ENCODE measurements around the gene IDH1. TPM values are rescaled to one million over a fixed set of nuclear protein-coding genes. Genes with fewer than 3 reads are reported as not detected.
"Not testable (repeated sequence)": the region's sequence is repeated elsewhere in the genome, so short reads cannot be mapped to it uniquely, and the experiment has no call there.

IDH1 gene
- total RNA-seq, result 17.7 TPM
- long read RNA-seq, transcript IDH1-205 (10 exons, 2,298 nt), result minor isoform, 11 of 39 reads
- long read RNA-seq, transcript IDH1-201 (10 exons, 2,382 nt), result major isoform, 24 of 39 reads
- long read RNA-seq, partial matches to known transcripts, result 1 of 39 reads
- long read RNA-seq, other reads (novel, unspliced or antisense), result 1 of 39 reads

GRCh38 chr2:208254871-208255556 lies at the start of gene IDH1:
Gene IDH1, minus strand, starts transcription at chr2:208255071. Its CDS starts 3,520 bp downstream, at chr2:208251551.
- intact Hi-C loops (cut with DNase I), result loop anchor here (1.0 to 5.0 kb wide), 4 partner anchors 11 to 628 kb away; partner anchors contain the start of genes METTL21A and PIKFYVE
- peak; percentile 99 for DNase-seq (ENCODE audit: low spot score)

GRCh38 chr2:208304157-208304556 lies 49.3 kb upstream of the IDH1 start:
- DNase-seq (ENCODE audit: low spot score), result no peak
- intact Hi-C loops (cut with DNase I), result no loop called here

GRCh38 chr2:208300847-208301618 lies 46.2 kb upstream of the IDH1 start:
- intact Hi-C loops (cut with DNase I), result no loop called here
- DNase-seq (ENCODE audit: low spot score), result no peak

- intact Hi-C loops (cut with DNase I), result no loop called here
- no peak for DNase-seq (ENCODE audit: low spot score)
Observed at GRCh38 chr2:208297961-208298360, 43.1 kb upstream of the IDH1 start.

GRCh38 chr2:208296610-208297009 lies 41.7 kb upstream of the IDH1 start:
- no peak for DNase-seq (ENCODE audit: low spot score)
- intact Hi-C loops (cut with DNase I), result no loop called here

- DNase-seq (ENCODE audit: low spot score), result no peak
- intact Hi-C loops (cut with DNase I), result no loop called here
Observed at GRCh38 chr2:208295834-208296233, 41.0 kb upstream of the IDH1 start.

- no peak for DNase-seq (ENCODE audit: low spot score)
- intact Hi-C loops (cut with DNase I), result no loop called here
Observed at GRCh38 chr2:208294482-208295024, 39.7 kb upstream of the IDH1 start.

- DNase-seq (ENCODE audit: low spot score), result no peak
- intact Hi-C loops (cut with DNase I), result no loop called here
Observed at GRCh38 chr2:208285853-208286252, 31.0 kb upstream of the IDH1 start.

- intact Hi-C loops (cut with DNase I), result no loop called here
- DNase-seq (ENCODE audit: low spot score), result no peak
Observed at GRCh38 chr2:208280933-208281332, 26.1 kb upstream of the IDH1 start.

GRCh38 chr2:208280234-208280633 lies 25.4 kb upstream of the IDH1 start:
- no peak for DNase-seq (ENCODE audit: low spot score)
- intact Hi-C loops (cut with DNase I), result no loop called here

GRCh38 chr2:208279236-208279635 lies 24.4 kb upstream of the IDH1 start:
- intact Hi-C loops (cut with DNase I), result no loop called here
- no peak for DNase-seq (ENCODE audit: low spot score)

- DNase-seq (ENCODE audit: low spot score), result no peak
- intact Hi-C loops (cut with DNase I), result no loop called here
Observed at GRCh38 chr2:208278549-208278948, 23.7 kb upstream of the IDH1 start.

GRCh38 chr2:208274748-208275147 lies 19.9 kb upstream of the IDH1 start:
- intact Hi-C loops (cut with DNase I), result no loop called here
- no peak for DNase-seq (ENCODE audit: low spot score)

GRCh38 chr2:208269091-208269490 lies 14.2 kb upstream of the IDH1 start:
- DNase-seq (ENCODE audit: low spot score), result no peak
- intact Hi-C loops (cut with DNase I), result no loop called here

GRCh38 chr2:208268156-208268952 lies 13.5 kb upstream of the IDH1 start:
- intact Hi-C loops (cut with DNase I), result no loop called here
- DNase-seq (ENCODE audit: low spot score), result no peak

GRCh38 chr2:208267526-208267925 lies 12.7 kb upstream of the IDH1 start:
- intact Hi-C loops (cut with DNase I); DNase-seq (ENCODE audit: low spot score): not testable (repeated sequence)

GRCh38 chr2:208266936-208267335 lies 12.1 kb upstream of the IDH1 start:
- intact Hi-C loops (cut with DNase I), result loop anchor here (1.0 kb wide), 1 partner anchor 12 kb away; the partner anchor contains the start of gene IDH1
- DNase-seq (ENCODE audit: low spot score), result no peak

- intact Hi-C loops (cut with DNase I), result loop anchor here (1.0 kb wide), 1 partner anchor 11 kb away; the partner anchor contains the start of gene IDH1
- DNase-seq (ENCODE audit: low spot score), result no peak
Observed at GRCh38 chr2:208266553-208266893, 11.7 kb upstream of the IDH1 start.

- intact Hi-C loops (cut with DNase I), result loop anchor here (1.0 kb wide), 1 partner anchor 11 kb away; the partner anchor contains the start of gene IDH1
- DNase-seq (ENCODE audit: low spot score), result peak; percentile 96
Observed at GRCh38 chr2:208265801-208266552, 11.1 kb upstream of the IDH1 start, which contains the start of gene PIKFYVE. Gene PIKFYVE, plus strand, starts transcription at chr2:208266255. Its CDS starts 5,265 bp downstream, at chr2:208271520.

All from cardiac septum (tissue), 1 donor.